GM12864 (cell line): ENCODE results near the gene NOS2.

Experiments
- DNase-seq: peaks from one replicate; pipeline ENCODE4 v3.0.0-alpha.2; 2011; ENCODE audit warnings: low read depth
- H3K4me3 ChIP-seq: 2 replicates; pipeline ENCODE4 v1.5.1; 2011; ENCODE audit warnings: mild to moderate bottlenecking, low read depth, low read length, control low read depth
- CTCF ChIP-seq: IDR thresholded peaks from 2 replicates; pipeline ENCODE4 v1.5.1; 2011; ENCODE audit warnings: low read depth, mild to moderate bottlenecking, moderate library complexity, low read length, control low read depth, inconsistent platforms; ENCODE audit errors: missing control alignments

Gene NOS2

GRCh38 chr17:27821318-27821717, 21.0 kb upstream of the NOS2 start:
- no peak overlapping the region for H3K4me3 ChIP-seq
- DNase-seq, result no peak
- TF ChIP-seq CTCF, result no peak

GRCh38 chr17:27819145-27819544, 18.8 kb upstream of the NOS2 start:
- no peak for DNase-seq
- no peak overlapping the region for H3K4me3 ChIP-seq
- TF ChIP-seq CTCF, result no peak

GRCh38 chr17:27818401-27819105, 18.2 kb upstream of the NOS2 start:
- DNase-seq, result no peak
- no peak for TF ChIP-seq CTCF
- no peak overlapping the region for H3K4me3 ChIP-seq

GRCh38 chr17:27817731-27818130, 17.4 kb upstream of the NOS2 start:
- DNase-seq, result no peak
- no peak for TF ChIP-seq CTCF

GRCh38 chr17:27816946-27817345, 16.6 kb upstream of the NOS2 start:
- TF ChIP-seq CTCF, result no peak
- DNase-seq, result no peak

More at GRCh38 chr17:27817731-27818130, 17.4 kb upstream of the NOS2 start:
- H3K4me3 ChIP-seq, result no peak overlapping the region

GRCh38 chr17:27811961-27812360, 11.6 kb upstream of the NOS2 start:
- DNase-seq, result no peak
- TF ChIP-seq CTCF, result no peak
- H3K4me3 ChIP-seq, result no peak overlapping the region

More at GRCh38 chr17:27816946-27817345, 16.6 kb upstream of the NOS2 start:
- no peak overlapping the region for H3K4me3 ChIP-seq
